ENCODE results near the gene ARHGEF2.

Gene ARHGEF2

GRCh38 chr1:156004843-156005584, 26.7 kb upstream of the ARHGEF2 start:
- H3K4me3 ChIP-seq (IDR thresholded peaks at IDR 0.05; ENCODE audit: insufficient read depth, low read depth, low read length): no peak overlapping the region
- H3K36me3 ChIP-seq (ENCODE audit: insufficient read depth): peaks cover 18% of the 10 kb centered on the region; the same call in 1 of the 2 replicates
- no peak overlapping the region for H3K4me2 ChIP-seq
- no peak overlapping the region for H2AFZ ChIP-seq (ENCODE audit: low read depth)
- no peaks in the 10 kb centered on the region for H3K27me3 ChIP-seq (ENCODE audit: insufficient read depth, low read depth)
- H3K9ac ChIP-seq: no peak overlapping the region
- H3K79me2 ChIP-seq (ENCODE audit: insufficient read depth, low read depth): no peaks in the 10 kb centered on the region
- no peak overlapping the region for H3K27ac ChIP-seq
- H3K4me1 ChIP-seq (ENCODE audit: low read depth, poor library complexity, severe bottlenecking): peaks cover 18% of the 10 kb centered on the region
- TF ChIP-seq, protein P1, sequence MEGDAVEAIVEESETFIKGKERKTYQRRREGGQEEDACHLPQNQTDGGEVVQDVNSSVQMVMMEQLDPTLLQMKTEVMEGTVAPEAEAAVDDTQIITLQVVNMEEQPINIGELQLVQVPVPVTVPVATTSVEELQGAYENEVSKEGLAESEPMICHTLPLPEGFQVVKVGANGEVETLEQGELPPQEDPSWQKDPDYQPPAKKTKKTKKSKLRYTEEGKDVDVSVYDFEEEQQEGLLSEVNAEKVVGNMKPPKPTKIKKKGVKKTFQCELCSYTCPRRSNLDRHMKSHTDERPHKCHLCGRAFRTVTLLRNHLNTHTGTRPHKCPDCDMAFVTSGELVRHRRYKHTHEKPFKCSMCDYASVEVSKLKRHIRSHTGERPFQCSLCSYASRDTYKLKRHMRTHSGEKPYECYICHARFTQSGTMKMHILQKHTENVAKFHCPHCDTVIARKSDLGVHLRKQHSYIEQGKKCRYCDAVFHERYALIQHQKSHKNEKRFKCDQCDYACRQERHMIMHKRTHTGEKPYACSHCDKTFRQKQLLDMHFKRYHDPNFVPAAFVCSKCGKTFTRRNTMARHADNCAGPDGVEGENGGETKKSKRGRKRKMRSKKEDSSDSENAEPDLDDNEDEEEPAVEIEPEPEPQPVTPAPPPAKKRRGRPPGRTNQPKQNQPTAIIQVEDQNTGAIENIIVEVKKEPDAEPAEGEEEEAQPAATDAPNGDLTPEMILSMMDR (conservative IDR thresholded peaks at IDR 0.05; ENCODE audit: low read depth, low read length): no peak
- no peaks in the 10 kb centered on the region for H4K20me1 ChIP-seq (ENCODE audit: insufficient read depth)

GRCh38 chr1:156003923-156004188, 25.5 kb upstream of the ARHGEF2 start:
- no peak overlapping the region for H3K27ac ChIP-seq
- H3K4me1 ChIP-seq (ENCODE audit: low read depth, poor library complexity, severe bottlenecking): peaks cover 6% of the 10 kb centered on the region
- H3K27me3 ChIP-seq (ENCODE audit: insufficient read depth, low read depth): no peaks in the 10 kb centered on the region
- no peak overlapping the region for H2AFZ ChIP-seq (ENCODE audit: low read depth)
- H3K4me2 ChIP-seq: no peak overlapping the region
- TF ChIP-seq, protein P1 (conservative IDR thresholded peaks at IDR 0.05; ENCODE audit: low read depth, low read length): no peak
- H3K4me3 ChIP-seq (IDR thresholded peaks at IDR 0.05; ENCODE audit: insufficient read depth, low read depth, low read length): no peak overlapping the region
- no peaks in the 10 kb centered on the region for H4K20me1 ChIP-seq (ENCODE audit: insufficient read depth)
- H3K36me3 ChIP-seq (ENCODE audit: insufficient read depth): peaks cover 6% of the 10 kb centered on the region; the same call in 1 of the 2 replicates
- H3K9ac ChIP-seq: no peak overlapping the region
- H3K79me2 ChIP-seq (ENCODE audit: insufficient read depth, low read depth): no peaks in the 10 kb centered on the region

GRCh38 chr1:156002188-156002911, 24.0 kb upstream of the ARHGEF2 start:
- H3K36me3 ChIP-seq (ENCODE audit: insufficient read depth): no peaks in the 10 kb centered on the region
- H3K4me3 ChIP-seq (IDR thresholded peaks at IDR 0.05; ENCODE audit: insufficient read depth, low read depth, low read length): no peak overlapping the region
- H3K27me3 ChIP-seq (ENCODE audit: insufficient read depth, low read depth): no peaks in the 10 kb centered on the region
- H3K9ac ChIP-seq: no peak overlapping the region
- H3K4me2 ChIP-seq: no peak overlapping the region
- H3K4me1 ChIP-seq (ENCODE audit: low read depth, poor library complexity, severe bottlenecking): no peaks in the 10 kb centered on the region
- H3K79me2 ChIP-seq (ENCODE audit: insufficient read depth, low read depth): no peaks in the 10 kb centered on the region
- TF ChIP-seq, protein P1 (conservative IDR thresholded peaks at IDR 0.05; ENCODE audit: low read depth, low read length): no peak
- no peaks in the 10 kb centered on the region for H4K20me1 ChIP-seq (ENCODE audit: insufficient read depth)
- no peak overlapping the region for H2AFZ ChIP-seq (ENCODE audit: low read depth)
- H3K27ac ChIP-seq: no peak overlapping the region

DNA sequence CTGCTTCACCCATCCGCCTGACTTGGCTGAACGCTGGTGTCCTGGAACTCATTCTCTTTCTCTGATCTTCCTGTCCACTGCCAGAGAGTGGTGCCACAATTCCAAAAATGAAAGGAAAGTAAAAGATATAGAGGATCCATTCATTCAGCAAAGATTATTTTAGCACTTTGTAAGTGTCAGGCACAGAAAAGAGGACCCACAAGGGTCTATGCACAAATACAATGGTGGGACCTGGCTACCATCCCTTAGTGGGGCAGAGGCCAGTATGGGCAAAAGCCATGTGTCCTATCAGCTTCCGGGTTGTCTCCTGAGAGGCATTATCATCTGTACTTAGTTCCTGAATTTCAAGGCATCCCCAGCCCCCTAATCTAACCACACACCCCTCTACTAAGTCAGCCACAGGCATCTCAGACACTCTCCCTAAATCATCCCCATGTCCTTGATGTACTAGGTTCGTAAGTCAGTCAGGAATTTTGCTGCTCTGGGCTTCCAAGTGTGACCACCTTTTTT, 23.4 kb upstream of the ARHGEF2 start:
- no peaks in the 10 kb centered on the region for H4K20me1 ChIP-seq (ENCODE audit: insufficient read depth)
- H3K27ac ChIP-seq: no peak overlapping the region
- TF ChIP-seq, protein P1 (conservative IDR thresholded peaks at IDR 0.05; ENCODE audit: low read depth, low read length): no peak
- no peak overlapping the region for H3K4me2 ChIP-seq
- no peak overlapping the region for H3K4me3 ChIP-seq (IDR thresholded peaks at IDR 0.05; ENCODE audit: insufficient read depth, low read depth, low read length)
- no peak overlapping the region for H2AFZ ChIP-seq (ENCODE audit: low read depth)
- H3K9ac ChIP-seq: no peak overlapping the region
- no peaks in the 10 kb centered on the region for H3K27me3 ChIP-seq (ENCODE audit: insufficient read depth, low read depth)
- no peaks in the 10 kb centered on the region for H3K36me3 ChIP-seq (ENCODE audit: insufficient read depth)
- no peaks in the 10 kb centered on the region for H3K4me1 ChIP-seq (ENCODE audit: low read depth, poor library complexity, severe bottlenecking)
- H3K79me2 ChIP-seq (ENCODE audit: insufficient read depth, low read depth): no peaks in the 10 kb centered on the region

Data from KMS-11 (cell line).